OCI-LY1 (cell line): Measurements from ENCODE around the gene ZDHHC11B.

Source experiments
- EZH2 ChIP-seq: fragments of 200-600 bp; sonication (generic), shearing (Covaris generic); IDR thresholded peaks from 2 replicates; pipeline ENCODE4 v1.8.0; 2017; ENCODE audit warnings: borderline replicate concordance, mixed run types, mild to moderate bottlenecking, antibody characterized with exemption, low read length, moderate library complexity, mixed read lengths
- TF ChIP-seq, protein P1 (sequence below): fragments of 200-600 bp; sonication (generic), shearing (Covaris generic); IDR thresholded peaks from 2 replicates; pipeline ENCODE4 v1.5.1; 2017; ENCODE audit warnings: mild to moderate bottlenecking, antibody characterized with exemption, low read length, moderate library complexity, mixed read lengths

GRCh38 chr5:759781-760362, 24.7 kb downstream of the ZDHHC11B start:
- TF ChIP-seq, protein P1, sequence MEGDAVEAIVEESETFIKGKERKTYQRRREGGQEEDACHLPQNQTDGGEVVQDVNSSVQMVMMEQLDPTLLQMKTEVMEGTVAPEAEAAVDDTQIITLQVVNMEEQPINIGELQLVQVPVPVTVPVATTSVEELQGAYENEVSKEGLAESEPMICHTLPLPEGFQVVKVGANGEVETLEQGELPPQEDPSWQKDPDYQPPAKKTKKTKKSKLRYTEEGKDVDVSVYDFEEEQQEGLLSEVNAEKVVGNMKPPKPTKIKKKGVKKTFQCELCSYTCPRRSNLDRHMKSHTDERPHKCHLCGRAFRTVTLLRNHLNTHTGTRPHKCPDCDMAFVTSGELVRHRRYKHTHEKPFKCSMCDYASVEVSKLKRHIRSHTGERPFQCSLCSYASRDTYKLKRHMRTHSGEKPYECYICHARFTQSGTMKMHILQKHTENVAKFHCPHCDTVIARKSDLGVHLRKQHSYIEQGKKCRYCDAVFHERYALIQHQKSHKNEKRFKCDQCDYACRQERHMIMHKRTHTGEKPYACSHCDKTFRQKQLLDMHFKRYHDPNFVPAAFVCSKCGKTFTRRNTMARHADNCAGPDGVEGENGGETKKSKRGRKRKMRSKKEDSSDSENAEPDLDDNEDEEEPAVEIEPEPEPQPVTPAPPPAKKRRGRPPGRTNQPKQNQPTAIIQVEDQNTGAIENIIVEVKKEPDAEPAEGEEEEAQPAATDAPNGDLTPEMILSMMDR, result no peak
- no peak for TF ChIP-seq EZH2
